ENCODE measurements around the gene BARX2.

Gene BARX2

DNA sequence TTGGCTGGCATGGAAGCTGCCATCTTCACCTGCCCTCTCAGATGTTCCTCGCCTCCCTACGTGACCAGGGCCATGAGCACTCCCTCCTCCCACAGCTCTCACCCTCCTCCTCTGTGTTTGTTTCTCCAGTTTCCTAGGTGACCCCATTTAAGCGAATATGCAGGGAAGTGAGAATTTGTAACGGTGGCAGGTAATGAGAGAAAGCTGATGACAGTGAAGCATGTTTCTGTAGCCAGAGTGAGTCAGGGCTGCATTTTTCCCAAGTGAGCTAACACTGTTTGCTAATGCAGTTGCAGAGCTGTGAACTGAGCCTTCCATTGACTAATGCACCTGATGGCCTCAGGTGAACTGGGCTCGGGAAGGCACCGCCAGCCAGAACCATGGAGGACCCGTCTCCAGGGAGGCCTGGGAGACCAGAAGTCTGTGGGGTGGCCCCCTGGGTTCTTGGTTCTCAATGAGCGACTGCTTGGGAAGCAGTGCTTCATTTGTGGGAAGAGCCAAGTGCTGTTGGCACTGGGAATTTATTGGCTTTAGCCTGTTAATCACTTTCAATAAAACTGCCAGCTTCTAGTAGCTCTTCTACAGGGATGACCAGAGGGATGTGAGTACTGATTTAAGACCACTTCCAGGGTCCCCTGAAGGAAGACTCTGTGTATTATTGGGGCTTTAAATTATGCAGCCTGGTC is 64.5 kb downstream of the BARX2 start:
- no peak for DNase-seq (ENCODE audit: low read depth)

DNA sequence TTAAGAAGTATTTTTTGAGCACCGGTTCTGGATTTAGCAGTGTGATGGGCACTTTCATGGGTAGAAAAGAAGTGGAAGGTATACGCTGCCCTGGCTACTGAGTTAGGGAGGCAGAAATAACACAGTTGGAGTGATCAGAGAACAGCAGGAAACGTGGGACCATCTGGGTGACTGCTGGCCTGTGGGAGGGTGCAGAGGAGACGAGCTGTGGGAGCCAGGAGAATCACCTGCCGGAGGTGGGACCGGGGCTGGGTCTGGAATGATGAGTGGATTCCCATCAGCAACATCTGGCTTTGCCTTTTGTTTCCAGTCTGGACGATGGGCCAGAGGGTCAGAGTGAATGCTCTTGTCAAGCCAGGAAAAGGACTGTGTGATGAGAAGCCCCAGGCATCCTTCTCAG is 66.5 kb downstream of the BARX2 start:
- DNase-seq (ENCODE audit: low read depth), result no peak

DNA sequence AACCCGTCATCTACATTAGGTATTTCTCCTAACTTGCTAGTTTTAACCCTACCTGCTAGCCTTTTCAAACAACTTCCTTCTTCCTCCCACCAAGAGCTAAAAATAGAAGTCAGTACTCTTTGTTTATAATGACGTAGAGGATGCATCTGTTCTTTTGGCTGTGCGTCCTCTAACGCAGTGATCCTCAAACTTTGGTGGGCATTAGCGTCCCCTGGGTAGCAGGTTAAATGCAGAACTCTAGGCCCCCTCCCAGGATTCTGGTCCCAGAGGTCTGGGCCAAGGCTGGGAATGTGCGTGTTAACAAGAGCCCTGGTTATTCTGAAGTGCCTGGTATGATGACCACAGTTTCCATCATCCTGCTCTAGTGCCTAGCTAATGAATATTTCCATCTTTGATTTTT is 67.6 kb downstream of the BARX2 start:
- DNase-seq (ENCODE audit: low read depth), result no peak

DNA sequence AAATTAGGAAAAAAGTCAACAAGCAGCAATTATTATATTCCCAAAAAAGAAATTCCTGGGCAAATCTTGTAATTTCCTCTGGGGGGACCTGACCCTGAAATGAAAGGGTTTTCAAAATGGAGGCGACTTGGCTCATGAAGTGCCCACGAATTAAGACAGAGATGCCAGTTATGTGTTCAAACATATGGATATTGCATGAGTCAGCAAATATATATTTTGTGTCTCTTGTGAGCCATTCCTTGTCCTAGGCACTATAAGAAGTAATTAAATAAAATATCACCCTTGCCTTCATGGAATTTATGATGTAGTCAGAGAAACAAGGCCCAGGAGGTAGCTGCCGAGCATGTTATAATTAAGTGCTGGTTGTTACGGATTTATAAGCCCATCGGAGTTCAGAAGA is 68.6 kb downstream of the BARX2 start:
- no peak for DNase-seq (ENCODE audit: low read depth)

DNA sequence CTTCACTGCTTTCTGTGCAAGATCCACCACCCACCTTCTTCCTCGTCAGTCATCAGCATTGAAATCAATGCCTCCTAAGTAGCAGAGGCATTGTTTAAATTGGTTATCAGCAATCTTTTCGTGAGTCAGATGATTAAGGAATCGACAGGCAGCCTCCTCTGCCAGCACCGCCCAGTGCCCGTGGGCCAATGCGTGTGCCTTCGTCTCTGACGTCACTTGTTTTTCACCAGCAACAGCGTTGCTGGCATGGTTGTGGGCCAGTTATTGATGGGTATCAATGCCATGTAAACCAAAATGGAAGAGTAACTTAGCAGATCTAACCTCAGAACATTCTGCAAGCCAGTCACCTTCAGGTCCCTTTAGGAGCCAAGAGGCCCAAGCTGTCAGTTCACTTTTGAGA is 69.6 kb downstream of the BARX2 start:
- no peak for DNase-seq (ENCODE audit: low read depth)

DNA sequence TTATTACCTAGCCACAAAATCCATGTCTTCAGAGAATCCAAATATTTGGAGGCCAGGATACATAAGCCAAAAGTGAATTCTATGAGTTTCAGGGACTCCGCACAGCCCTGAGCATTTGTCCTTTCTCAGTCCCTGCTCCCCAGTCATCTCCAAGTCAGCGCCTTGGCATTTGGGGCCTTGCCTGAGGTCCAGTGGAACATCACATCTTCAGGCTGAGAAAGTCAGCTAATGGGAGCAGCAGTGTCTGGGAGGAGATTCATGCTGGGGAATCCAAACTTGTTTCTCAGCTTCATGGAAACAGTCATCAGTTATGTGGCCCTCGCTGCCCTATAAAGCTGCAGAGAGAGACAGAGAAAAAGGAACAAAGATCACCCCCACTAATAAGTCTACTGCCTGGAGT is 70.9 kb downstream of the BARX2 start:
- no peak for DNase-seq (ENCODE audit: low read depth)

DNA sequence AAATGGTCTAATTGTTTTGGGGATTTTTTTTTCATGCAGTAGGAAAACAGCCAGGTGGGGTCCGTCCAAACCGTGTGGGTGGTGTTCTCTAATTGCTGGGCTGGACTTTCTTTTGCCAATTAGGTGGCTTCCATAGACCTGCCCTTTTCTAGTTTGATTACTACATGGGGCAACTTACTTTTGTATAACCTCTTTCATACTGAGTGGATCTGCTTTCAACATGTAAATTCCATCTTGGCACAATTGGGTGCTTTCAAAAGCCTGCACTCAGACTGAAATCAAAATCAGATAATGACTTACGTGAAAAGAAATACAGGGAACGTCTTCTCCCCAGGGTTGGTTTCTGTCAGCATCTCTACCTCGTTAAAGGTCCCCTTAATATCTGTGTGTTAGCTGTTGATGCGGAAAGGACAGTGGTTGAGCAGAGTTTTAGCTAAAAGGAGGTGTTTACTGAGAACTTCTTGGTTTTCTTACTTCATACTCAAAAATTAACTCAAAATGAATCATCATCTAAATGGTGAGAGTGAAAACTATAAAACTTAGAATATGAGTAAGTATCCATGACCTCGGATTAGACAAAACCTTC is 72.1 kb downstream of the BARX2 start:
- no peak for DNase-seq (ENCODE audit: low read depth)

DNA sequence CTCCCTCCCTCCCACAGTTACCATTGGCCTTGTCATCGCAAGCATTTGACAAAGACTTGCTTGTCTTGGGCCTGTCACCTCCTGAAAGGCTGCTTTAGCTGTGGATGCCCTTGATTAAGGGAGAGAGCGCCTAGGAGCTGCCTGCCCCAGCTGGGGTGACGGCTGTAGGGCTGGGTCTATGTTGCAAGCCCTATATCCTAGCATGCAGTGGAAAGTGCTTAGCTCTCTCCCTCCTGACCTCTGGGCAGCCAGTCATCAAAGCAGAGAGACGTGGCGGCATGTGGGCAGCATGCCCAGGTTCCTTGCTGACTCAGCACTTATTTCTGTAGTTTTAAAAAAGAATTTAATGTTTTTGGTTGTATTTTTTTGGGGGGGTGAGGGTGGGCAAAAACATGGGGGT is 75.9 kb downstream of the BARX2 start:
- DNase-seq (ENCODE audit: low read depth), result no peak

DNA sequence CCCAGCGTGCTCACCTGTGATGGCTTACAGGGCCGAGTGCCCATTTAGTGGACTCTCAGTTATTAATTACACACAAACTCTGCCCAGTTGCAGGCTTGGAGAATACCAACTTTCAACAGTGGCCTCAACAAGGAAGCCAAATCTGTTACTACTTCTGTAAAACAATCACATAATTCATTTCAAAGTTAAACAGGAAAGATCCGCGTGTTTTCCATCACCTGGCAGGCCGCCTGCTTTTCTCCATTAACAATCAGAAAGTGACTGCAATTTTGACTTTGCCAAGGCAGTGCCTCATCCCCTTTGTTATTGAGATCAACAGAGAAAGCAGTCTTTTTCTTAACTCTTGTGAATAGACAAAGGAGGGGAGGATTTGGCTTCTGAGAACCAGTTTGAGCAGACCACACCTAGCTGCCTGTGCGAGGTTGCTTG is 77.7 kb downstream of the BARX2 start:
- DNase-seq (ENCODE audit: low read depth), result no peak

DNA sequence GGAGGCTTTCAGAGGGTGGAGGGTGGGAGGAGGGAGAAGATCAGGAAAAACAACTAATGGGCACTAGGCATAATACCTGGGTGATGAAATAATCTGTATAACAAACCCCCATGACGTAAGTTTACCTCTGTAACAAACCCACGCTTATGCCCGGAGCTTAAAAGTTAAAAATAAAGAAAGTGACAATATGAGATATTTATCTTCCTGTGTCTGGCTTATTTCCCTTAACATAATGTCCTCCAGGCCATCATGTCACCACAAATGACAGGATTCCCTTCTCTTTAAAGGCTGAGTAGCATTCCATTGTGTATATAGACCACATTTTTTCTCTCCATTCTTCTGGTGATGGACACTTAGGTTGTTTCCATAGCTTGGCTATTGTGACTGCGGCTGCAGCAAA is 79.5 kb downstream of the BARX2 start:
- no peak for DNase-seq (ENCODE audit: low read depth)

DNA sequence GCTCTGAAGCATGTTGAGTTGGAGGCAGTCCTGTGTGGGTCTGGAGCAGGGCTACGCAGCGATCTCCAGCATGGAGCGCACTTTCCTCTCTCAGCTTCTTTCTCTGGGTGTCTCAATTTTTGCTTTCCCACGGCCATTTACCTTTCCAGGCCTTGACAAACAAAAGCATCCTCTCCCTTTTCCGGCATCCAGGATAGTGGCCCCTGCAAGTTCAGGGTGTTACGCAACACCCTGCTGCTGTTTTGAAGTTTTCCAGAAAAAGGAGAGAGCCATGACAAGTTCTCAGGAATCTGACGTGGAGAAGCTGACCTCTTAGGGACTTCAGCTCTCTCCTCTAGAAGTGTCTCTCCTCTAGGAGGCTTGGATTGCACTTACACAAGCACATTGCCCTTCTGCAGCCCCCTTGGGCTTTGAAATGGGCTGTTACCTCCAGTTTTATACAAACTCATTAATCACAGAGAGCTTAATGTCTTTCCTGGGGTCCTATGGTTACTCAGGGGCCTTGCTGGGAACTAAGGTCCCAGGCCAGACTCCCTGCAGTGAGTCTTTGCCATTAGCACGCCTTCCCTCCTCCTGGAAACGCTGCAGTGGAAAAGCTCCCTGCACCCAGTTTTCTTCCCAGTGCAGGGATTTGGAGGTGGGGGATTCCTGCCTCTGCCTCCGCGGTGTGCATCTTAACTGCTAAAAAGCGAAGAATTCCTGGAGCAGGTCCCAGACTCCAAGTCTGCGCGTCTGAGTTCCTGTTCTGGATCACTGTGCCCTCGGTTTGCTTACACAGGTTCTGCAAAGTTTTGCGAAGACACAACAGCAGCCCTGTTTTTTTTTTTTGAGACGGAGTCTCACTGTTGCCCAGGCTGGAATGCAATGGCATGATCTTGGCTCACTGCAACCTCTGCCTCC is 80.4 kb downstream of the BARX2 start:
- DNase-seq (ENCODE audit: low read depth), result no peak

DNA sequence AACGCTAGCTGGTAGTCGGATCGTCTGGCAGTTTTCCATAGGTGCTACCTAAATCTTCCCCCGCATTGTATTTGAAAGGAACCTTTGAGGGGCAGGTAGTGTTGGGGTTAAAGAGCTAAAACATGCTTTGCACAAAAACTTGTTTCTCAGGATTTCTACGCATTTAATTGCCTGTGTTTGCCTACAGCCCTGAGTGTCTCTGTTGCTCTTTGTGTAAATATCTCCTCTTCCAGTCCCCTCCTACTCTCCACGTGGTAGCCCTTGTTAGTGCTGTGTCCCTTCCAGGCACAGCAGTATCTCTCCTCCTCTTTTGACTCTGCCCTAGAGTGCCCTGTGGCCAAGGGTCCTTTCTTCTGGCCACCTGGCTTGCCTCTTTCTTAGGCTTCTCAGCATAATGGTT is 81.7 kb downstream of the BARX2 start:
- no peak for DNase-seq (ENCODE audit: low read depth)

DNA sequence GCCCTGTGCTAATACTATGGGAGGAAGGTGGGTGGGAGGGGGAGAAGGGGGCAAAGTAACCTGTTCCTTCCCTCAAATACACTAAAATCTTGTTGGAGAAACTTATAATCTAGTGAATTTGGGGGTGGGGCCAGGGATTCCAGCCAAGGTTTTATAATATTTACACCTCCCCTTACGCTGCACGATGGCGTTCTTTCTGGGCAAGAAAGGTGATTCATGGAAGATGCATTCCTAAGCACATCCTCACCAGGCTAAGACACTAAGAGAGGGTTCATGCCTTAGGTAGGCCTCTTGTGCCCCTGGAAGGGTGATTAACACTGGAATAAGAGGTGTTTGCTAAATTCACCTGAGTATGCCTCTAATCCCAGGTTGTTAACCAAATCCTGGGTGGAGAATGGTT is 82.6 kb downstream of the BARX2 start:
- no peak for DNase-seq (ENCODE audit: low read depth)

DNA sequence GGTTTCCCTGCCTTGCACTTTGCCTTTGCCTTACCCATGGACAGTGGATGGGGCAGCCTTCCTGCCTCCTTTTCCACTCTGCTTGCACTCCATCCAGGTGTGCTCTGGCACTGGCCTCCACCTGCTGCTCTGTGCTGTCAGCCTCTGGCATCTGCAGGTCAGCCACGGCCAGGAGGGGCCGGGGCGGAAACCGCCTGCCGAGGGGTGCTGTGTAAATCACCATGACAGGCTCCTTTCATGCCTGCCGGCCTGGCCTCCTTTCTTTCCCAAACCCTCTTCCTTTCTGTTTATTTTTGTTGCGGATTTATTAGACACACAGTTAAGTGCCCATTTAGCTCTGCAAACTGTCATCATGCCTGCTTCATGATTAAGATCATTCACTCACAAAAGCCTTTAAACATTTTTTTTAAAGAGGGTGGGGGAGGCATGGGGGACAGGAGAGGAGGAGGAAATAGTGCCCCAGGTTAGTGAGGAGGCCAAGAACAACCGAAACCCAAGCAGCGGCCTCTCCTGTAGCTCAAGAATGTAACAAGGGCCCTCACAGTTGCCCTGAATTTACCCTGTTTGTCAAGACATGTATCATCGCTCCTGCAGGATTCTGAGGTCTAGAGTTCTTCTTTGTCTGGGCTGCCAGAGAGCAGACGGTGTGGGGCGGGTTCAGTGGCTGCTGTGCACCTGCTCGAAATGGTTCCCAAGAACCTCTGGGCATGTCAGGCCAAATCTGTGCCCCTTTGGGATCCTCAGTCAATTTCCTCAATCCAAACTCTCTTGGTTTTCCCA is 83.3 kb downstream of the BARX2 start:
- DNase-seq (ENCODE audit: low read depth), result no peak

DNA sequence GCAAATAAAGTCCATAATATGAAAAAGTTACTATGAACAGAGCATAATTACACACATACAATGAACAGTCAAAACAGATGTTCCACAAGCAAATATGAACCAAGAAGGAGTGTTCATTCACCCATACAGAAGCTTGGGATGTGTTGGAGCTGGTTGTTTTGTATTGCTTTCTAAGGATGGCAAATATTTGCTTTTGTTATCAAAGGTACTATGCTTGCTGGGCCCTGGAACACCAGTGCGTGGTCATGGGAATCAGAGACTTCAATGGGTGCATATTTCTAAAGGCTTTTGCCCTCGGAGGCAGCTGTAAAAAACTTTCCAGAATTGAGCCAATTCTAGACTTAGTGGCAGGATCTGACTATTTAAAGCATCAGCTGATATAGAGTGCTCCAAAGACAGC is 85.1 kb downstream of the BARX2 start:
- no peak for DNase-seq (ENCODE audit: low read depth)

DNA sequence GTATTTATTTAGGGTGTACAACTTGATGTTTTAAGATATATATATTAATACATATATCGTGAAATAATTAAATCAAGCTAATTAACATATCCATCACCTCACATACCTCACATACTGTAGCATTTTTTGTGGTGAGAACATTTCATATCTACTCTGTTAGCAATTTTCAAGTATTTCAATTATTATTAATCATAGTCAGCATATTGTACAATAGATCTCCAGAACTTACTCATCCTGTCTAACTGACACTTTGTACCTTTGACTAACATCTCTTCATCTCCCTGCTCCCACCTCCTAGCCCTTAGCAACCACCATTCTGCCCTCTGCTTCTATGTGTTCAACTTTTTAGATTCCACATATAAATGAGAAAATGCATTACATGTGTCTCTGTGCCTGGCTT is 108.4 kb downstream of the BARX2 start:
- DNase-seq (ENCODE audit: low read depth), result no peak

DNA sequence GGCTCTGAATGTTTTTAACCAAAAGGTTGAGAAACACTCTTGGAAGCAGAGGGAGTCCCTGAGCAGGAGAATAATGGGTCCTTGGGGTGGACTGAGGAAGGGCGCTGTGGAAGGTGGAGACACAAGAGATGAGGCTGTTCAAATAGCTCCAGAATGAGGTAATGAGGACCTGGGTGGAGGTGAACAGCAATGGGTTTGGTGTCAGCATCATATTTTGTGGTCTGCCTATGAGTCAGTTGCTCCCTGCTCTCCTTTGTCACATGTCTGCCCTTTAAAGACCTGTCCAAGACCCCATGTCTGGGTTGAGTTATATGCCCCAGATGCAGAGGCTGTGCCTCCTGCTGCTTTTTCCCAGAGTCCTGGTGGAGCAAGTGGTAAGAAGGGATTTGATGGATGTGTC is 113.6 kb downstream of the BARX2 start:
- no peak for DNase-seq (ENCODE audit: low read depth)

DNA sequence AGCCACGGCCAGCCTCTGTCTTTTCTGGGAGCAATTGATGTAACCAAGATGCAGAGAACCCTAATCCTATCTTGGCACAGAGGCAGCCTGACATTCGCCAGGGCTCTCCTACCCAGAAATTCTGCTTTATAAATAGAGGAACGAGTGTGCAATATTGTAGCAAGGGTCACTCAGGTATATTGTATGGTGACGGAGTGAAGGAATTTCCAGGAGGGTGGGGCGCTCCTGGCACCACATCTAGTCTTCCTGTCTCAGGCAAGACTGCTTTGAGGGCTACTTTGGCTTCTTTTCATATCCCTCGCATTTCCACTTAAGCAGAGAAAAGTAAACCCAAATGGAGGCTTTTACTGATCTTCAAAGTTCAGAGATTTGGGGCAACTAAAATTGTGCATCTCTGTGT is 114.4 kb downstream of the BARX2 start:
- no peak for DNase-seq (ENCODE audit: low read depth)

DNA sequence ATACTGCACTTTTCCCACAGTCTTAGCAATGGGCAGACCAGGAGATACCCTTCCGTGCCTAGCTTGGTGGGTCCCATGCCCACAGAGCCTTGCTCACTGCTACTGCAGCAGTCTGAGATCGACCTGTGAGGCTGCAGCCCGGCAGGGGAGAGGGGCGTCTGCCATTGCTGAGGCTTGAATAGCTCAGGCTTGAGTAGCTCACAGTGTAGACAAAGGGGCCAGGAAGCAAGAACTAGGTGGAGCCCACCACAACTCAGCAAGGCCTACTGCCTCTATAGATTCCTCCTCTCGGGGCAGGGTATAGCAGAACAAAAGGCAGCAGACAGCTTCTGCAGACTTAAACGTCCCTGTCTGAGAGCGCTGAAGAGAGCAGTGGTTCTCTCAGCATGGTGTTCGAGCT is 118.1 kb downstream of the BARX2 start:
- no peak for DNase-seq (ENCODE audit: low read depth)

Measured in amniotic epithelial cell (primary cell).